Embryonic facial prominence (tissue), 1 donor: ENCODE results near the gene TEX22.

ENCODE experiments used
- DNase-seq: peaks from one replicate; pipeline ENCODE4 v3.0.0-alpha.2; 2016; ENCODE audit errors: extremely low spot score

TEX22 gene

DNA sequence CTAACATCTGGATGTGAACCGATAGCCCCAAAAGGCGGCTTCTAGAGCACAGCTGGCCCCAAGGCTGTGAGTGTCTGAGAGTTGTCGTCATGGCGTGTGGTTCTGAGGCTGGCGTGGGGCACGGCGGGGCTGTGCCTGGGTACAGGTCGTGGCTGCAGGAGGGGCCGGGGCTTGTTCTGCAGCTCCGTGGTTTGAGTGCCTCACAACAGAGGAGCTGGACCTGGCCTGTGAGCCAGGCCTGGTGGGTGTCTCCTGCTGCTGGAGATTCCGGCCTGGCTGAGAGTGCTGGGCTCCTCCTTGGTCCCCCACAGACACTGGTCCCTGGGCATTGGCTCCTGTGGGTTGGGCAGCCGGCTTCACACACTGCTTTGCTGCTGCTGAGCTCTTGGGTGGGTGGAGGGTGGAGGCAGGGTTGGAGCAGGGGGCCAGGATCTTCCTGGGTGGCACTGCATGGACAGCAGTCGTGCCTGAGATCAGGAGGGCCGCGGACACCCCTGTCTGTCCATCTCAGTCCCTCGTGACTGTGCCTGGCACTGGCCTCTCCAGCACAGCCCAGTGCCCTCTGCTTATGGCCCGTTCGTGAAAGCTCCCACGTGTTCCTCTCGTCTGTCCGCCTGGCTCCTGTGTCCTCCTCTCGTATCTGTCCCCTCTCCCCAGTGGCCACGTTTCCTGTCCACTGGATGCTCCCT is 31.8 kb upstream of the TEX22 start:
- DNase-seq: no peak

DNA sequence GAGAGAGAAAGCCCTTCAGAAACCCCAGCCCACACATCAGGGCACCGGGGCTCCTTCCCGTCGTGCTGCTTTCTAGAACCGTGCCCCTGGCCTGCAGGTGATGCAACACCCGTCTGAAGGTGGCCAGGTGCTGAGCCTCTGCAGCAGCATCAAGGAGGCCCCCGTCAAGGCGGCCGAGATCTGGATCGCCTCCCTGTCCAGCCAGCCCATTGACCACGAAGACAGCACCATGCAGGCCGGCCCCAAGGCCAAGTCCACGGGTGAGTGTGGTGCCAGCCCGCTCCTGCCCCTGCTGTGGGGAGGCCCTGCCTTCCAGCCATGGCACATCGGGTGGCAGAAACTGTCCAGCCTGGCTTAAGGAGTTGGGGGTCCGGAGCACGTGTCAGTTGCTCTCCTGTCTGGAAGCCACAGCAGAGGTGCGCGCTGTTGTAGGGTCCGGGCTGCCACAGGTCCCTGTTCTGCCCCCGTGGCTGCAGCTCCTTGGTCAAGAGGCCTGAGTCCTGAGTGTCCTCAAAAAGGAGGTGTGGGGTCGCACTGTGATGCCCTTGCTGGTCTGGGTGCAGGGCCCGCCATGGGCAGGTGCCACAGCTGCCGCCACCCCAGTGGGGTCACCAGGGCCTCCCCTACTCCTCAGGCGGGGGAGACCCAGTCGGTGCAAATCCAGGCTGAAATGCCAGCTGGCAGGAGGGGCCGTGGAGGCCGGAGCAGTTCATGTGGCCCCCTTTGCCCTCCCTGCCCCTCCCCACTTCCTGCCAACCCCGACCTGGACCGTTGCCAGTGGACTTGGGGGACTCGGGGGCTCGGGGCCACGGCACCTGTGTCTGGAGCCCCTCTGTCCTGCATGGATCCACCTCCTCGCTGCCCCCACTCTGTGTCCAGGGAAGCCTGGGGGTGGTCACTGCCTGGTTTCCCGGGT is 31.0 kb upstream of the TEX22 start:
- no peak for DNase-seq

DNA sequence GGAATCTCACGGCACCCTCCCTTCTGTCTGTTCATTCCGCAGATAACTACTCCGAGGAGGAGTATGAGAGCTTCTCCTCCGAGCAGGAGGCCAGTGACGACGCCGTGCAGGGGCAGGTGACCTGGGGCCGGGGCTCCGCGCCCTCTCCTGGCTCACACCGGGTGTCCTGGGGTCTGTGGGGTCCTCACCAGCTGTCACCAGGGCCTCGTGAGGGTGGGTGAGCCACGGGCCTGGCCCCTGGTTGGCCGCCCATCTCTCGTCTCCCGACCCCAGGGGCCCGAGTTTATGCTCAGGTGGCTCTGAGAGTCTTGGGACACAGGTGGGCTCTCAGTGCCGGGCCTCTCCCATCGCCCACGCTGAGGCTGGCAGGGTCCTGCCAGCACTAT is 30.3 kb upstream of the TEX22 start:
- DNase-seq: no peak

DNA sequence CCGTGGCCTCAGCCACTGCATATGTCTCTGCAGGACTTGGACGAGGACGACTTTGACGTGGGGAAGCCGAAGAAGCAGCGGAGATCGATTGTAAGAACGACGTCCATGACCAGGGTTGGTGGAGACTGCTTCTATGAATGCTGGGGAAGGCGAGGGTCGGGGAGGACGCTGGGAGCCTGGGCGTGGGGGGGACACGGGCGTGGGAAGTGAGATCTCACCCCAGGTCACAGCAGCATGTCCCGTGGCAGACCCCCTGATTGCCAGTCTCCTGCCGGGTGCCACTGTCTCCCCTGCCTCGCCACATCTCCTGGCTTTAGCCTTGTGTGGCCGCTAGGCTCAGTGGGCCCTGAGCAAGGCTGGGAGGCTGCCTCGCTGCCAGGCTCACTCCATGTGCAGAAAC is 29.9 kb upstream of the TEX22 start:
- DNase-seq: no peak

DNA sequence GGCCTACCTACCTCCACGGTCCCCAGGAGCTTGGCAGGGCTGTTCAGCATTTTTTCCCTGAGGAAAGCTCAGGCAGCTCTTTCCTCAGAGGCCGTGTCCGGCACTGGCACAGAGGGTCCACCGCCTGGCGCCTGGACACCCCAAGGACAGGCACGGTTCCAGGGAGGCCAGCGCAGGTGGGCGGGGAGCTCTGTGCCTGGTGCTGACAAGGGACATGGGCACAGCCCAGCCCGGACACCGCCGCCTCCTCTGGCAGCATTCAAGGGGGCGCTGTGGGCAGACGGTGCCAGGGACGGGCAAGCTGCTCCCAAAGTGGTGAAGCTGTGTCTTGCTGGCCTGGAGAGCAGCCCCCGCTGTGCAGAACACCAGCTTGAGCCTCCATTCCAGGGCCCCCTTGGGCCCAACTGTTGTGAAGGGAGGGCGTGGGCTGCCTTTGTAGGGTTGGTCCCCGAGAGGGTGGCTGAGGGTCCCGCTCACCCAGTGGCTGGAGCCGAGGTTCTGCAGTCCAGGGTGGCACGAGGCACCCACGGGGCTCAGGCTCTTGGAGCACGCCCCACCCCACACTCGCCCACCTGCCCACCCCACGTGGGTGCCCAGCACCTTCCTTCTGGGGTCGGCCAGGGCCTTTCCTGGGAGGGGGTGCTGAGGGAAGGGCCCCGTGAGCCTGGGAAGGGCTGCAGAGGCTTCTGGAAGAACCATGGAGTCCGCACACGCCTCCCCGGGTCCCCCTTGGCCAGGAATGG is 29.3 kb upstream of the TEX22 start:
- no peak for DNase-seq

DNA sequence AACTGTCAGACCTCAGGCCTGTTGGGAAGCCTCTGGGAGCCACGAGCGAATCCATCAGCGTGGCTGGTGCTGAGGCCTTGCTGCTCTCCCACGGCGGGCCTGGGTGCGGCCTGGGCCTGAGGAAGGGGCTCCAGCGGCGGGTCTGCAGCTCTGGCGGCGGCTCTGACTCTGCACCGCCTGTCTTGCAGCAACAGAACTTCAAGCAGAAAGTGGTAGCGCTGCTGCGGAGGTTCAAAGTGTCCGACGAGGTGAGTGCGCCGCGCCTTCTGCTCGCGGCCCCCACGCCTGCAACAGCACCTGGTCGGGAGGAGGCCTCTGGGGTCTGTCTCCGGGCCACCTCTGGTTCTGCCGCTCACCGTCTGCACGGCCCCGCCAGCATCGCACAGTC is 28.7 kb upstream of the TEX22 start:
- DNase-seq: no peak

DNA sequence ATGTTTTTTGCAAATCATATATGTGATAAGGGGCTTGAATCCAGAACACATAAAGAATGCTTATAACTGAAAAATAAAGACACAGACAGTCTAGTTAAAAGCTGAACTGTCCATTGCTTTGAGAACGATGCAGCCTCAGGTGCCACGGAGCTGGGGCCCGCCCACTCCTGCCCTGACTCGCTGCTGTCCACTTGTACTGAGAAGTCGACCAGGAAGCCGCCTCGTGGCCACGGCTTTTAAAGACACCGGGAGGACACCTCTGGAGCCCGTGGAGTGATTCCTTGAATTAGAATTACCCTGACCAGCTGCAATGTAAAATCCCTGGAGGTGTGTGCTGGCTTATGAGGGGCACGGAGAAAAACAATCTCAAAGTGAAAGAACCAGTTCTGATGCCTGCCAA is 23.9 kb upstream of the TEX22 start:
- DNase-seq: no peak

DNA sequence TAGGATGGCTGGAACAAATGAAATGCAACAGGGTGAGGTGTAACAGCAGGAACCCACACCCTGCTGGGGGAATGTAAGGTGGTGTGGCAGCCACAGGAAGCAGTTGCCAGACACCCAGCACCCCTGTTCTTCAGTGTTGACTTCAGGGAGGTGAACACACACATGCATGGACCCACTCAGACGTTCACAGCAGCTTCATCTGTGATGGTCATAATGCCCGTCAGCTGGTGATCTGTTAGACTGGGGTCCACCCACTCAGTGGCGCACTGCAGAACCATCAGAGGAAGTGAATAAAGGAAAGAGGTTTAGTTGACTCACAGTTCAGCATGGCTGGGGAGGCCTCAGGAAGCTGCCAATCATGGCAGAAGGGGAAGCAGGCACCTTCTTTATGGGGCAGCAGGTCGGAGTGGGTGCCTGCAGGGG is 22.7 kb upstream of the TEX22 start:
- no peak for DNase-seq

DNA sequence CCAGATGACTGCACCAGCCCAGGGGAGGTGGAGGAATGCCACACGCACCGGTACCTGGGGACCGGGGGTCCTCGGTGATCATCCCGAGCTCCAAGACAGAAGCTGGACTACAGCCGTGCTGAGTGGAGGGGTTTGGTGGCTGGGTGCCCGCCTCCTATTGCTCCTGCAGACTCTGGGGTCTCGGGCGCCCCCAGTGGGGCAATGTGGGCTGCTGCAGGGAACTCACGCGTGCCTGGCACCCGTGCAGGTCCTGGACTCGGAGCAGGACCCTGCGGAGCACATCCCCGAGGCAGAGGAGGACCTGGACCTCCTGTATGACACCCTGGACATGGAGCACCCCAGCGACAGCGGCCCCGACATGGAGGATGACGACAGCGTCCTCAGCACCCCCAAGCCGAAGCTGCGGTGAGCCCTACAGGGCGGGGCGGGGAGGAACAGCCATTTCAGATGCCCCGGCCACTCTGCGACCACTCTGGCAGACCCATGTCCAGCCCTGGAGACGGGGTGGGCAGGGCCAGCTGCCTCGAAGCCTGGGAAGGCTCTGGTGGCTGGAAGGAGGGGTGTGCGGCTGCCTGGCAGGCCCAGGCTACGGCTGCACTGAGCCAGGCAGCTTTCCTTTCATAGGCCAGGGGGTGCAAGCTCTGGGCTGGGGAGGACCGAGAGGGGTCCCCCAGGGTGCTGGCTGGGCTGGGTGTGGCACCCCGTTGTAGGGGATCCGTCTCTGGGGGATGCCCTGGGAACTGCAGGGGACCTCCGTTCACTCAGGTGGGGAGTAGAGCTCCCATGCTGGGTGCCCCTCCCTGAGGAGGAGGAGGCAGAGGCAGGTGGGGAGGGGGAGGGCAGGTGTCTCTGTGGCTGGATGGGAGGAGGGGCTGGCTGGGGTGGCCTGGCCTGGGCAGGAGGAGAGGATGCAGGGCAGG is 21.6 kb upstream of the TEX22 start:
- DNase-seq: no peak

DNA sequence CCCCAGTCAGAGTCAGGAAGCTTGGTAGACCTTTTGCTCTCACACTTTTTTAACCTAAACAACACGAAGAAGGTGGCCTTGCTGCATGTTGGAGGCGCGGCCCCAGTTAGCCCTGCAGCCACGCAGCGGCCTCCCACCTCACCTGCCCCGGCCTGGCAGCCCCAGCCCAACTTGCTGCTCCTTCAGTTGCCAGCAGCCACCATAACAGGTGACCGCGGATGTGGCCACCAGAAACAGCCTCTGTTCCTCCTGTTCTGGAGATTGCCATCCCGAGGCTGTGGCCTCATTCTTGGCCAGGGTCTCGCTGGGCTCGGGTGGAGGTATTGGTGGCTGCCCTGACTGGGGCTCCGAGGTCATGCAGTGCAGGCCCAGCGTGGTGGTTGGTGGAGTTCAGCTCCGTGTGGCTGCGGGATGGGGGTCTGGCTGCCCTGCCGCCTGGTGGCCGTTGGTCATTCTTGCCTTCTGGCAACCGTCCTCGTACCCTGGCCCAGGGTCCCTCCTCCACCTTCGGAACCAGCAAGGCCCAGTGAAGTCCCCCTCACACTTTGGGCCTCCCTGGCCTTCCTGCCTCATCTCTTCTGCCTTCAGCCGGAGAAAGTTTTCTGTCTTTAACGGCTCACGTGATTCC is 20.7 kb upstream of the TEX22 start:
- DNase-seq: no peak

DNA sequence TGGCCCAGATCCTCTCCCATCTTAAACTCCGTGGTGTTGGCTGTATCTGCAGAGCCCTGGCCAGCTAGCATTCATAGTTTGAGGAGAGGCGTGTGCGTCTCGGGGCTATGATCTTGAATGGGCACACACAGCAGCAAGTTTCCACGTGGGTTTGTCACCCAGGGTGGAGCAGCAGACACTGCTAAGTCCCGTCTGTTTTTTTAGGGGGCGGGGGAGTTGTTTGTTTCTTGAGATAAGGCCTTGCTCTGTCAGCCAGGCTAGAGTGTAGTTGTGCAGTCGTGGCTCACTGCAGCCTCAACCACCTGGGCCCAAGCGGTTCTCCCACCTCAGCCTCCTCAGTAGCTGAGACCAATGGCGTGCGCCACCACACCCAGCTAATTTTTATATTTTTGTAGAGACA is 20.1 kb upstream of the TEX22 start:
- no peak for DNase-seq

DNA sequence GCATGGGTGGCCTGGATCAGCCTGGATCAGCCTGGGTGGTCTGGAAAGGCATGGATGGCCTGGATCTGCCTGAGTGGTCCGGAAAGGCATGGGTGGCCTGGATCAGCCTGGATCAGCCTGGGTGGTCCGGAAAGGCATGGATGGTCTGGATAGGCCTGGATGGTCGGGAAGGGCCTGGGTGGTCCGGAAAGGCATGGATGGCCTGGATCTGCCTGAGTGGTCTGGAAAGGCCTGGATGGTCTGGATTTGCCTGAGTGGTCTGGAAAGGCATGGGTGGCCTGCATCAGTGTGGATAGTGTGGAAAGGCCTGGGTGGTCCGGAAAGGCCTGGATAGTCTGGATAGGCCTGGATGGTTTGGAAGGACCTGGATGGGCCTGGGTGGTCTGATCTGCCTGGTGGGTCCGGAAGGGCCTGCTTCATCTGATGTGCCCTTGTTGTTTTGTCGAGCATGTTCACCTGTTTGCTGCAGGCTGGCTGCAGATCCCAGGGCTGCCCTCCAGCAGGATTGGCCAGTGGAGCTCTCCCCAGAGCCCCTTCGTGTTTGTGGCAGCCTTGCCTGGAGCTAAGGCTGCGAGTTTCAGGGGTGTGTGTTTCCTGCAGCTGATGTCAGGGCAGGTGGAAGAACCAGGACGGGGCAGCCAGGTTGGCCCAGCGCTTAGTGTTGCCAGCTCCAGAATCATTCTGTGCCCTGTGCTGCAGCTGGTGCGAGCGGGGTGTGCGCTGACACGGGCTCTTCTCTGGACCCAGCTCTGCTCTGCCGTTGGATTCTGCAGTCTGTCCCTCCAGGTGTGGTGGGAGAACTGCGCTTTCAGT is 19.3 kb upstream of the TEX22 start:
- DNase-seq: no peak

DNA sequence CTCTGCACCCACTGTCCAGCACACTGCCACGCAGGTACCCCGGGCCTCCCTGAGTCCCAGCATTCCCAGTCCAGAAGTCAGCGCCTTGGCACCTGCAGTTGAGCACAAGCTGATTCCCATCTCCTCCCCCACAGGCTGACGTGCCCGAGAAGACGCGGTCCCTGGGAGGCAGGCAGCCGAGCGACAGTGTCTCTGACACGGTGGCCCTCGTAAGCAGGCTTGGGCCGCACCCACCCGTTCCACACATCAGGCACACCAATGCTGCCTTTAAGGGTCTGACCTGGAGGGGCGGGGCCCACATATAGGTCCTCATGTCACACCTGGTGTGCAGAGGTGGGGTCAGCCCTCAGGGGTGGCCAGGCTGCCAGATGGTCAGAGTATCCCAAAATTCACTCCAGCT is 18.4 kb upstream of the TEX22 start:
- DNase-seq: no peak

DNA sequence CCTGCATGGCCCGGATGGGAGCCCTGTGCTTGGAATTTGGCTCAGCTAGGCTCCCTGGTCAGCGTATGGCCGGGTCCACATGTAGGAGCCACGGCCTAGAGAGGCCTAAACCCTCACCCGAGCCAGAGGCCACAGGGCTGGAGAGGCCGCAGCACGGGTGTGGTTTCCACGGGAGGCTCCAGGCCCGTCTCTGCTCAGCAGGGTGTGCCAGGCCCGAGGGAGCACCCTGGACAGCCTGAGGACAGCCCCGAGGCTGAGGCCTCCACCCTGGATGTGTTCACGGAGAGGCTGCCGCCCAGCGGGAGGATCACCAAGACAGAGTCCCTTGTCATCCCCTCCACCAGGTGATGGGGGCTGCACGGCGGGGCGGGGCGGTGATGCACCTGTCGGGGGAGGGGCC is 17.6 kb upstream of the TEX22 start:
- DNase-seq: no peak

DNA sequence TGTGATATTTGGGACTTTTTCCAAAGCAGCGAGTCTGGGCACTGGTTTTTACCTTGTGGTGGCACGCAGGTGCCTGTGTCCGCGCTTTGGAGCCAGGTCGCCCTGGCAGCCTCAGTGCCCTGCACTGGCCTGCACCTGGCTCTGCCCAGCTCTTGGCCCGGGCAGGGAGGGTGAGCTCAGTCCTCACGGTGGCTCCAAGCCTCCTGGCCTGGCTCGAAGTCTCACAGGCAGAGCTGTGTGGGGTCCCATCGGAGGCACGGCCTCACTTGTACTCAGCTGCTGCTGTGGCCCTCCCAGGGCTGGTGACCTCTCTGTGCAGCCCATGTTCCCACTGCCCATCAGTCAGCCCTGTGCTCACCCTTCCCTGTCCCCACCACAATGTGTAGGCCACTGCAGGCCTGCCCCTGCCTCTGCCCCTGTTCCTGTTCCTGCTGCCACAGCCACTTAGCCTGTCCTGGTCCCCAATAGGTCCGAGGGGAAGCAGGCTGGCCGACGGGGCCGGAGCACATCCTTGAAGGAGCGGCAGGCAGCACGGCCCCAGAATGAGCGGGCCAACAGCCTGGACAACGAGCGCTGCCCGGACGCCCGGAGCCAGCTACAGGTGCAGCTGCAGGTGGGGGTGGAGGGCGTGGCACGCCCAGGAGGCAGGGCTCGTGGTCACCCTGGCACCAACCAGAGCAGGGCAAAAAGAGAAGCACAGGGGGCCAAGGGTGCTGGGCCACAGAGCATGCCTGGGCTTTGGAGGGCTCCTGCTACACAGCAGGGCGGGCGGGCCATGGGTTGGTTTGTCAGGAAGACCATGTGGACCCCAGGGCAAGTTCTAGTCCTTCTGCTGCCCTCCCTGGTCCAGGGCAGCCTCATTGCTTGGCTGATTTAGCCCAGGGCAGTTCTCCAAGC is 16.6 kb upstream of the TEX22 start:
- no peak for DNase-seq

DNA sequence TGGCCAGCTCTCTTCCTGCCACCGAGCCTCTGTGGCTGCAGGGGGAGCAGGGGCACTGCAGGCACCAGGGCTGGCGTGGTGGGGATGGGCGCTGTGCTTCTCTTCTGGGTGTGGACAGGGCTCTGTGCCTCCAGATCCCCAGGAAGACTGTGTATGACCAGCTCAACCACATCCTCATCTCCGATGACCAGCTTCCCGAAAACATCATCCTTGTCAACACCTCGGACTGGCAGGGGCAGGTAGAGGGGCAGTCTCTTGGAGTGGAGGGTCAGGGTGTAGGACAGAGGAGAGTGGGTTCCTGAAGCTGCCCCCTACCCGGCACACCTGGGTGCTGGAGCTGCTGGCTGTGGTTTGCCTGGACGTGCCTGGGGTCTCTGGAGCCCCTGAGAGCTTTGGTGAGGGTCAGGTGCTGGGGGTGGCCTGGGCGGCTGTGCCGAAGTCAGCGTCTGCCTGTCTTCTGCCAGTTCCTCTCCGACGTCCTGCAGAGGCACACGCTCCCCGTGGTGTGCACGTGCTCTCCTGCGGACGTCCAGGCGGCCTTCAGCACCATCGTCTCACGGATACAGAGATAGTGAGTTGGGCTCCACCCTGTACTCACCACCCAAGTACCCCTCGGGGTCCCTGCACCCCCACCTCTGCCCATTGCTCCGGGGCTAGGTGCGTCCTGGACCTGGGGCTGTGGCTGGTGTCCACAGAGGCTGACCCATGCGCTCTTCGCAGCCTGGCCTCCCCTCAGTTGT is 15.8 kb upstream of the TEX22 start:
- DNase-seq: no peak

DNA sequence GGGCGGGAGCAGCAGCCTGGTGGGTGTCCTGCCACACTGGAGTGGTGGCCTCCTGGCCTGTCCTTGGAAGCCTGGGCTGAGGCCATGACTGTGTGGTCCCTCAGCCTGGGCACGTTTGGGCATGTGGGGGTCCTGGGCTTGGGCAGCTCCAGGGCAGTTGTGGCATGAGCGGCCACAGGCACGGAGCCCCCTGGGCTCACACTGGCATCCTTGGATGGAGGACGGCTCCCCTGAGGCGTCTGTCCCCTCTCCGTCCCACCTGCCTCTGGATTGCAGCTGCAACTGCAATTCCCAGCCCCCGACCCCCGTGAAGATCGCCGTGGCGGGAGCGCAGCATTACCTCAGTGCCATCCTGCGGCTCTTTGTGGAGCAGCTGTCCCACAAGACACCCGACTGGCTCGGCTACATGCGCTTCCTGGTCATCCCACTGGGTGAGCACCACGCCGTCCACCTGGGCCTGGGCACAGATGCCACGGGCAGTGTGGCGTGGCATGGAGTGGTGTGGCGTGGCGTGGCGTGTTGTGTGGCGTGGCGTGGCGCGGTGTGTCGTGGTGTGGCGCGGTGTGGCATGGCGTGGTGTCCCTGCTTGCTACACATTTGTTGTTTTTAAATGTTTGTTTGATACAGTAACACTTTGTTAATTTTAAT is 15.1 kb upstream of the TEX22 start:
- DNase-seq: no peak

DNA sequence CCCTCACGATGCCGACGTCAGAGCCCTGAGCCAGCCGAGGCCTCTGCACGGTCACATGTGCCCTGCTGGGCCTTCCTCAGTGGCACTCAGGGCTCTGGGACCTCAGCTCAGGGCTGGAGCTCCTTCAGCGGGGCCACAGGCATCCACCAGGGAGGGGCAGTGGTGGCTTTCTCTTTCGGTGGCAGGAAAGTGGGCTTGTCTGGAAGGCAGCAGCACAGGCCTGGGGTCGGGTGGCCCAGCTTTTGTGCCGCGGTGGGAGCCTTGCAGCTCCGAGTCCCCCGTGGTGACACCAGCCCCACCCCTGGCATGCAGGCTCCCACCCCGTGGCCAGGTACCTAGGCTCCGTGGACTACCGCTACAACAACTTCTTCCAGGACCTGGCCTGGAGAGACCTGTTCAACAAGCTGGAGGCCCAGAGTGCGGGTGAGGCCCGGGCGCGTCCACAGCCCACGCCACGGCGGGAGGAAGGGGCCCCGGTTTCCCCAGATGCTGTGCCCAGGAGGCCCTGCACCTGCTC is 14.2 kb upstream of the TEX22 start:
- DNase-seq: no peak
